ENCODE results near the gene ALDH9A1. TPM values are rescaled to one million over a fixed set of nuclear protein-coding genes. Genes with fewer than 3 reads are reported as not detected.

Gene ALDH9A1
- total RNA-seq, 1 experiment from 2014 or later = 78.0 TPM

DNA sequence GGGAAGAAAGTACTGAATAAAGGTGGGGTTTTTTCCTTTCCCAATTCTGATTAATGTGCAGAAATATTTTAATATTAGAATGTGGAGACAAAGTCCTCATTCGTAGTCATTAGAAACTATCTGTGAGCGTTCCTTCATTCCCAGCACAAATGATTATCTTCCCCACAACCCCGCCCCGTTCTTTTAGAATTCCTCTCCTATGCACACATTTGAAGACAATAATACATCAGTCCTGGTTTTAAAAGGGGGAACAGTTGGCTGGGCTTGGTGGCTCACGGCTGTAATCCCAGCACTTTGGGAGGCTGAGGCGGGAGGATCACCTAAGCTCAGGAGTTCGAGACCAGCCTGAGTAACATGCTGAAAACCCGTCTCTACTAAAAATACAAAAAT lies 876 bp downstream of the ALDH9A1 start:
- POLR2A ChIA-PET (ENCODE audit: unreplicated experiment) = interaction anchor here (0.5 to 1.2 kb wide), 6 partner anchors 11 to 101 kb away, joined by 3 to 5 read pairs (median 4); partner anchors contain the start of gene TMCO1
- Histone ChIP-seq H3F3A (ENCODE audit: low read length, unreplicated experiment) (peaks cover 3% of the 10 kb centered on the region), H3K9ac (ENCODE audit: low read length) (peak overlapping the region; percentile 88), H3K79me2 (ENCODE audit: low read length) (peaks cover 42% of the 10 kb centered on the region), H3K9me2 (replicated peaks; ENCODE audit: low read length) (no peaks in the 10 kb centered on the region), H3K4me3 (ENCODE audit: low read length) (peak overlapping the region; percentile 97), H3K36me3 (ENCODE audit: low read depth, low read length) (peaks cover 6% of the 10 kb centered on the region), H2AFZ (ENCODE audit: low read length) (peak overlapping the region; percentile 94; the same call in 1 of the 2 replicates), H3K9me3 (ENCODE audit: low read length) (no peaks in the 10 kb centered on the region), H3K27me3 (ENCODE audit: low read length) (no peaks in the 10 kb centered on the region), H3K4me2 (ENCODE audit: low read length) (peak overlapping the region; percentile 90), H3K27ac (ENCODE audit: low read length) (peak overlapping the region; percentile 76; the same call in 1 of the 2 replicates), H3K4me1 (ENCODE audit: insufficient read depth, low read length) (peaks cover 18% of the 10 kb centered on the region), H4K20me1 (ENCODE audit: low read length) (peaks cover 13% of the 10 kb centered on the region)
- no TSS peak for BruUV-seq (replicated peaks)
- CTCF ChIA-PET = interaction anchor here (1.0 to 1.3 kb wide), 3 partner anchors 66 to 96 kb away, joined by 4 to 8 read pairs (median 5); partner anchors contain the start of gene MGST3
- ATAC-seq (no peak), DNase-seq (peak; percentile 27)
- intact Hi-C loops (cut with micrococcal nuclease) = loop anchor here (10.0 kb wide), 1 partner anchor 323 kb away; no protein-coding TSS in a partner anchor
- TF ChIP-seq EZH2phosphoT487 (IDR thresholded peaks at IDR 0.05; ENCODE audit: borderline replicate concordance, low read length) = no peak
- TF ChIP-seq EZH2 (IDR thresholded peaks at IDR 0.05; ENCODE audit: low read length, unreplicated experiment) = no peak
- TF ChIP-seq, protein P1, sequence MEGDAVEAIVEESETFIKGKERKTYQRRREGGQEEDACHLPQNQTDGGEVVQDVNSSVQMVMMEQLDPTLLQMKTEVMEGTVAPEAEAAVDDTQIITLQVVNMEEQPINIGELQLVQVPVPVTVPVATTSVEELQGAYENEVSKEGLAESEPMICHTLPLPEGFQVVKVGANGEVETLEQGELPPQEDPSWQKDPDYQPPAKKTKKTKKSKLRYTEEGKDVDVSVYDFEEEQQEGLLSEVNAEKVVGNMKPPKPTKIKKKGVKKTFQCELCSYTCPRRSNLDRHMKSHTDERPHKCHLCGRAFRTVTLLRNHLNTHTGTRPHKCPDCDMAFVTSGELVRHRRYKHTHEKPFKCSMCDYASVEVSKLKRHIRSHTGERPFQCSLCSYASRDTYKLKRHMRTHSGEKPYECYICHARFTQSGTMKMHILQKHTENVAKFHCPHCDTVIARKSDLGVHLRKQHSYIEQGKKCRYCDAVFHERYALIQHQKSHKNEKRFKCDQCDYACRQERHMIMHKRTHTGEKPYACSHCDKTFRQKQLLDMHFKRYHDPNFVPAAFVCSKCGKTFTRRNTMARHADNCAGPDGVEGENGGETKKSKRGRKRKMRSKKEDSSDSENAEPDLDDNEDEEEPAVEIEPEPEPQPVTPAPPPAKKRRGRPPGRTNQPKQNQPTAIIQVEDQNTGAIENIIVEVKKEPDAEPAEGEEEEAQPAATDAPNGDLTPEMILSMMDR (conservative IDR thresholded peaks at IDR 0.05; ENCODE audit: low read depth, low read length) = no peak

DNA sequence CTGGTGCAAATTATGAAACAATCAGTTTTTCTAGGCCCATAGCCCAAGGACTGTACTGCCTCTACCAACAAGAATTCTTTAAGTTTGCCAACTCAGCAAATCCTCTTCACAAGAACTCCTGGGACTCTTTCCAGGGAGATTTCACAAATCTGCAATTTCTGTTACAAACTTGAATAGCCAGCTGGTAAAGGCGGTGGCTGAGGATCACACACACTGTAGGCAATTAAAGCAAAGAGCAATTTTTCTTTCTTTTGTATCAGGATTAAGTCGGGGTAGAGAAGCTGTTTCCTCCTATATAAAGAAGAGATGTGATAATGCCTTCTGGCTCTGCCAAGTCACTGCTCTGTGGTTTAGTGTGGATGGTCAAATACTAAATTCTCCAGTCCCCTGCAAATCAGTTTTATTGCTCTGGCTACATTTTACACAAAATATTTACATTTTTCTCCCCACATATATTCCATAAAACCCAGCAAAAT lies 1.7 kb downstream of the ALDH9A1 start:
- TF ChIP-seq, protein P1 (conservative IDR thresholded peaks at IDR 0.05; ENCODE audit: low read depth, low read length) = no peak
- TF ChIP-seq EZH2phosphoT487 (IDR thresholded peaks at IDR 0.05; ENCODE audit: borderline replicate concordance, low read length) (no peak), EZH2 (IDR thresholded peaks at IDR 0.05; ENCODE audit: low read length, unreplicated experiment) (no peak)
- peaks cover 46% of the 10 kb centered on the region for H3K79me2 ChIP-seq (ENCODE audit: low read length)
- intact Hi-C loops (cut with micrococcal nuclease) = loop anchor here (1.0 to 10.0 kb wide), 2 partner anchors 21 to 322 kb away; no protein-coding TSS in a partner anchor
- no peaks in the 10 kb centered on the region for H3K9me2 ChIP-seq (replicated peaks; ENCODE audit: low read length)
- ChIA-PET POLR2A (ENCODE audit: unreplicated experiment) (interaction anchor here (1.1 kb wide), 1 partner anchor 72 kb away, joined by 3 read pairs; the partner anchor contains the start of gene TMCO1), CTCF (no interaction called here)
- peak overlapping the region; percentile 90 for H3K4me2 ChIP-seq (ENCODE audit: low read length)
- H3K9ac ChIP-seq (ENCODE audit: low read length) = peak overlapping the region; percentile 88; the same call in 1 of the 2 replicates
- peaks cover 13% of the 10 kb centered on the region for H4K20me1 ChIP-seq (ENCODE audit: low read length)
- peak; percentile 6 for ATAC-seq
- DNase-seq = peak; percentile 56
- H3K36me3 ChIP-seq (ENCODE audit: low read depth, low read length) = peaks cover 6% of the 10 kb centered on the region
- peaks cover 3% of the 10 kb centered on the region for H3F3A ChIP-seq (ENCODE audit: low read length, unreplicated experiment)
- BruUV-seq (replicated peaks) = no TSS peak
- H3K4me1 ChIP-seq (ENCODE audit: insufficient read depth, low read length) = peaks cover 18% of the 10 kb centered on the region
- peak overlapping the region; percentile 97 for H3K4me3 ChIP-seq (ENCODE audit: low read length)
- H3K9me3 ChIP-seq (ENCODE audit: low read length) = no peaks in the 10 kb centered on the region
- H3K27me3 ChIP-seq (ENCODE audit: low read length) = no peaks in the 10 kb centered on the region
- H2AFZ ChIP-seq (ENCODE audit: low read length) = no peak overlapping the region
- no peak overlapping the region for H3K27ac ChIP-seq (ENCODE audit: low read length)

DNA sequence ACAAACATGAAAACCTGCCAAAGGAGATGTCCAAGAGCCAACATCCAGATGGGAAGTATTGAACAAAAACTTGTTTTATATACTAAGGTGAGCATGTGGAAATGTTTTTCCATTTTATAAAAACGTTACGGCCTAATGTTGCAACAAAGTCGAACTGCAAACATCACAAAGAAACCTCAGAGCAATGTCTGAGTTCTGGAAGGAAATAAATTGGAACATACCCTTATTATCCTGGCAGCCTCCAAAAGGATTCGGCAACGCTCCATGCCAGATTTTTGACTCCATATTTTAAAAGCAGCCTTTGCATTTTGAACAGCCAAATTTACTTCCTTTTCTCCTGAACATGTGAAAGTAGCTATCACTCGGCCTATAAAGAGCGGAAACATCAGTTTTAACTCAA lies 3.3 kb downstream of the ALDH9A1 start:
- no peak overlapping the region for H3K9ac ChIP-seq (ENCODE audit: low read length)
- no peaks in the 10 kb centered on the region for H3K27me3 ChIP-seq (ENCODE audit: low read length)
- H3K4me1 ChIP-seq (ENCODE audit: insufficient read depth, low read length) = peaks cover 18% of the 10 kb centered on the region
- BruUV-seq (replicated peaks) = no TSS peak
- H3F3A ChIP-seq (ENCODE audit: low read length, unreplicated experiment) = peaks cover 3% of the 10 kb centered on the region
- intact Hi-C loops (cut with micrococcal nuclease) = loop anchor here (10.0 kb wide), 1 partner anchor 320 kb away; no protein-coding TSS in a partner anchor
- TF ChIP-seq, protein P1 (conservative IDR thresholded peaks at IDR 0.05; ENCODE audit: low read depth, low read length) = no peak
- TF ChIP-seq EZH2phosphoT487 (IDR thresholded peaks at IDR 0.05; ENCODE audit: borderline replicate concordance, low read length) = no peak
- TF ChIP-seq EZH2 (IDR thresholded peaks at IDR 0.05; ENCODE audit: low read length, unreplicated experiment) = no peak
- no peaks in the 10 kb centered on the region for H3K9me3 ChIP-seq (ENCODE audit: low read length)
- no peak overlapping the region for H3K4me2 ChIP-seq (ENCODE audit: low read length)
- peaks cover 13% of the 10 kb centered on the region for H4K20me1 ChIP-seq (ENCODE audit: low read length)
- POLR2A ChIA-PET (ENCODE audit: unreplicated experiment) = no interaction called here
- ATAC-seq (no peak), DNase-seq (no peak)
- CTCF ChIA-PET = interaction anchor here (0.6 kb wide), 1 partner anchor 20 kb away, joined by 4 read pairs; no protein-coding TSS in a partner anchor
- no peaks in the 10 kb centered on the region for H3K9me2 ChIP-seq (replicated peaks; ENCODE audit: low read length)
- peaks cover 6% of the 10 kb centered on the region for H3K36me3 ChIP-seq (ENCODE audit: low read depth, low read length)
- H3K79me2 ChIP-seq (ENCODE audit: low read length) = peaks cover 52% of the 10 kb centered on the region
- H3K27ac ChIP-seq (ENCODE audit: low read length) = no peak overlapping the region
- no peak overlapping the region for H2AFZ ChIP-seq (ENCODE audit: low read length)
- no peak overlapping the region for H3K4me3 ChIP-seq (ENCODE audit: low read length)

Data from PC-3 (cell line).